Fibroblast of lung (primary cell): ENCODE measurements around the gene COL5A2.

Source experiments
- EZH2 ChIP-seq: IDR thresholded peaks from 2 replicates; pipeline ENCODE4 v1.5.1; 2012; ENCODE audit warnings: low read length, control low read depth, mild to moderate bottlenecking; ENCODE audit errors: missing control alignments
- TF ChIP-seq, protein P1 (sequence below), 2 donors: IDR thresholded peaks in 1 of 2; conservative IDR thresholded peaks in 1 of 2; 1 replicate in 1 of 2; 2 replicates in 1 of 2; pipeline ENCODE4 v1.5.1; 2011 to 2012; ENCODE audit warnings: low read length in 2 of 2, control low read depth in 1 of 2, inconsistent platforms in 1 of 2, low read depth in 1 of 2, mild to moderate bottlenecking in 1 of 2

GRCh38 chr2:189218236-189218635, 38.7 kb upstream of the COL5A2 start:
- TF ChIP-seq, protein P1, sequence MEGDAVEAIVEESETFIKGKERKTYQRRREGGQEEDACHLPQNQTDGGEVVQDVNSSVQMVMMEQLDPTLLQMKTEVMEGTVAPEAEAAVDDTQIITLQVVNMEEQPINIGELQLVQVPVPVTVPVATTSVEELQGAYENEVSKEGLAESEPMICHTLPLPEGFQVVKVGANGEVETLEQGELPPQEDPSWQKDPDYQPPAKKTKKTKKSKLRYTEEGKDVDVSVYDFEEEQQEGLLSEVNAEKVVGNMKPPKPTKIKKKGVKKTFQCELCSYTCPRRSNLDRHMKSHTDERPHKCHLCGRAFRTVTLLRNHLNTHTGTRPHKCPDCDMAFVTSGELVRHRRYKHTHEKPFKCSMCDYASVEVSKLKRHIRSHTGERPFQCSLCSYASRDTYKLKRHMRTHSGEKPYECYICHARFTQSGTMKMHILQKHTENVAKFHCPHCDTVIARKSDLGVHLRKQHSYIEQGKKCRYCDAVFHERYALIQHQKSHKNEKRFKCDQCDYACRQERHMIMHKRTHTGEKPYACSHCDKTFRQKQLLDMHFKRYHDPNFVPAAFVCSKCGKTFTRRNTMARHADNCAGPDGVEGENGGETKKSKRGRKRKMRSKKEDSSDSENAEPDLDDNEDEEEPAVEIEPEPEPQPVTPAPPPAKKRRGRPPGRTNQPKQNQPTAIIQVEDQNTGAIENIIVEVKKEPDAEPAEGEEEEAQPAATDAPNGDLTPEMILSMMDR (conservative IDR thresholded peaks at IDR 0.05 in 1 of 2, IDR thresholded peaks at IDR 0.05 in 1 of 2; ENCODE audit: low read depth in 1 of 2, low read length in 2 of 2) = no peak
- no peak for TF ChIP-seq EZH2
